Choroid plexus epithelial cell (primary cell): ENCODE data around the gene TNNT1.

Source experiments
- DNase-seq: peaks from one replicate; pipeline ENCODE4 v3.0.0-alpha.2; 2010; ENCODE audit warnings: low read depth
- H3K4me3 ChIP-seq: 2 replicates; pipeline ENCODE4 v1.5.1; 2011; ENCODE audit warnings: low read depth, mild to moderate bottlenecking, control low read depth, low read length, moderate library complexity
- CTCF ChIP-seq: conservative IDR thresholded peaks from 2 replicates; pipeline ENCODE4 v1.5.1; 2011; ENCODE audit warnings: low read depth, mild to moderate bottlenecking, control low read depth, inconsistent platforms, low read length, moderate library complexity

The TNNT1 gene

DNA sequence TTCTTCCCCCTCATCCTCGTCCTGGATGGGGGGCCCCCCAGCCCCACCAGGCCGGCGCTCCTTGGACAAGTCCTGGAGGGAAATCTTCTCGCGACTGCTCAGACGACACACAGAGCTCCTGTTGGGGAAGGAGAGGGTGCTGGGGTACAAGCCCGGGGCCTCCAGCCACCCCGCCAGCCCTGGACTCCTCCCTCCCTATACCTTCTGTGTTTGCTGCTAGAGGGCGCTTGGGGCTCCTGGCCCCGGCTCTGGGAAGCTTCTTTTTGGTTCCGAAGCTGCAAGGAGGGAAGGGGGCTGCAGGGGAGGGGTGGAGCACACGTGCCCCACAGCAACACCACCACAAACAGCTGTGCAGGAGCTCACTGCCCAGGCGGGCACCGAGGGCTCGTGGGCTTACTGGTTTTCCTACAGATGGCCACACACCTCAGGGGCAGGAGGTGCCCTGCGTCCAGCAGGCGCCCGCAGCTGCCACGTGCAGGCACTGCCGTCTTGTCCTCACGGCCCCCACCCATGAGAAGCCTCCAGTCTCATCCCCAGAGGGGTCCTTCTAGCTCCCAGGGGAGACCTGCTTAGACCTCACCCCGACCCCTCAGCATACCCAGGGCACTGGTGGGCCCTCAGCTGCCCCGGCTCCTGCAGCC, 52.8 kb downstream of the TNNT1 start:
- TF ChIP-seq CTCF = no peak
- DNase-seq = no peak
- H3K4me3 ChIP-seq = no peak overlapping the region

DNA sequence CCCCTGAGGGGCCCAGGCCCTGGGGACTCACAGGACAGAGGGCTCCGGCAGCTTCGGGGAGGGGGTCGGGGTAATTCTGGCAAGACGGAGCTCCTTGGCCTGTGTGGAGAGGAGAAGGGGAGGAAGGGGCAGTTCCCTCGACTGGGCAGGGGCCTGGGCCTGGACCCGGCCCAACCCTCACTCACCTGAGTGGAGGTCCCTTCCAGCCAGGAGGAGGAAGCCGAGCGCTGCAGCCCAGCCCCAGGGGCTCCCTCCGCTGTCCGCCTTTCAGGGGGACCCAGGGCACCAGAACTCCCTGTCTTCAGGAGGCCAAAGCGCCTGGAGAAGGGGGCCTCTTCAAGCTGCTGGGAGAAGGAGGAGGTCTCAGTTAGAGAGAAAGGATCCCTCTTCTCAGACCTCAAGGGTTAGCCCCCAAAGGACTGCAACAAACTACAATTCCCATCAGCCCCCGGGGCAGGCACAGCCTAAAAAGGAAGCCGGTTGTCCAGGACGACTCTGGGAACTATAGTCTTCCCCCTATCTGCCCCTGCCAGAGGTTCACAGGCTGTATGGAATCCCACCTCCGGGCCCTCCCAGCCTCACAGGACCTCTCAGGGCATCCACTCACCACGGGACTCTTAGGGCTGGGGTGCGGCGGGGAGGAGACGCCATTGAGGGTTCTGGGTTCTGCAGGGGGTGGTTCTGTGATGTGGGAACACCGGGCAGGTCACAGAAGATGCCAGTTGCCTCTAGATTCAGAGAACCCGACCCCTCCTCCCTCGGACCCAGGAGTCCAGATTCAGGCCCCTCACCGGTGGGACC, 53.5 kb downstream of the TNNT1 start:
- TF ChIP-seq CTCF = no peak
- no peak for DNase-seq
- no peak overlapping the region for H3K4me3 ChIP-seq

DNA sequence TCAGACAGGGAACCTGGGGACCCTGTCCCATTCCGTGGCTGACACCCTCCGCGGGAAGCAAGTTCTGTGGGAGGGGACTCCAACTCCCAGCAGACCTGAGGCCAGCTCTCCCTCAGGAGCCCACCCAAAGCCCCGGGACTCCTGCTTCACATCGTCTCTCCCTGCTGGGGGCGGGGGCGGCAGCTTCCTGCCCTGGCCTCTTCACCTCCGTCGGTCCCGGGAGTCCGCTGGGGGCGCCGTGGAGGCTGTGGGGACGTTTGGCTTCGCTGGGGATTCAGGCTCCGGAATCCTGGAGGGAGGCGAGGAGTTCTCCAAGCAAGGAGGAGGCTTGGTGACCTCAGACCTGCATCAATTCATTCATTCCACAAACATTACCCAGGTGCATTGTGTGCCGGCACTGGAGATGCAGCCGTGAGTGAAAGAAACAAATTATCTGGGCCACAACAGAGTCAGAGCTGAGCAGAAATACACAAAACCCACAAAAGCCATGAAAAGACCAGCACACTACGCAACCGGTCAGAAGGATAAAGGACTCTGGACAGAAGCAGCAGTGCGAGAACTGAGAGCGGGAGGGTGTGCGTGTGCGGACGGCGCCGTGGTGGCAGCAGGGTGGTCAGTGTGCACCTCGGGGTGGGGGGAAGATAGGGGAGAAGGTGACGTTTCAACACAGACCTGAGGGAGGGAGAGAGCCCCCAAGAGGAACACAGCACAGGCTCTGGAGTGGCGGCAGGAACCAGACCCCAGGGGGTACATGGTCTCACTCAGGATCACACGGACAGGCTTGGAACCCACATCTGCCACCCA, 54.3 kb downstream of the TNNT1 start:
- H3K4me3 ChIP-seq = no peak overlapping the region
- no peak for TF ChIP-seq CTCF
- no peak for DNase-seq

DNA sequence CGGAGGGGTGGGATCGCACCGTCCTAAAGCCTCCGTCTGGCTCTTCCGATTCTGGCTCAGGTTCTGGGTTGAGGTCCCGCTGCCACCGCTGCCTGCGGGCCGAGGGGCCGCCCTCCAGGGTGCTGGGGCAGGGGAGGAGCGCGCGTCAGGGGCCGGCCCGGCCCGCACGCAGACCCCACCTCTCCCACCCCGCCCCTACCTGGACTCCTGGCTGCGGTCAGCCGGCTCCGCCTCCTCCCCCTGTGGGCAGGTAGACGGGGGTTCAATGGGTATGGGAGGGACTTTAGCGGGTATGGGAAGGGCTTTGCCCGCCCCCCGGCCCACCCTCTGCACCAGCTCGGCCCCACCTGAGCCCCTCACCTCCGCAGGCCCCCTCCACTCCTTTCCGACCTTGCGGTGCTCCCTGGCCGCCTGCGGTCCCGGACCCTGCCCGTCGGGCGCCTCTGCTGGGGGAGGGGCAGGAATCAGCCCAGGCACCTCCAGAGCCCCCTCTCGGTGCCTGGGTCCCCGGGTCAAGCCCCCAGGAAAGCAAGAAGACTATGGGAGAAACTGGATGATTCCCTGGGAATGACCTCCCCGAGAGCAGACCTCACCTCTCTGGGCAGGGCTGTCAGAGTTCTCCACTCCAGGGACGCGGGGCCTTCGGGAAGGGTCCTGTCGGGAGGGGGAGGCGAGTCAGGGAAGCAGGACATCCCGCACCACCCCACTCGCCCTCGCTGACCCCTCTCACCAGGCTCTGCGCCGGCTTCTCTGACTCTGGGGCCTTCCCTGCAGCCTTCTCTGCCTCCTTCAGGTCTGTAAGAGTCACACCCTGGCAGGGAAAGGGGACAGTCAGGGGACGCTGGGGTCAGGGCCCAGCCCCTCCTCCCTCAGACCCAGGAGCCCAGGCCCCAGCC, 56.3 kb downstream of the TNNT1 start:
- DNase-seq = no peak
- TF ChIP-seq CTCF = no peak
- no peak overlapping the region for H3K4me3 ChIP-seq

- H3K4me3 ChIP-seq = no peak overlapping the region
- TF ChIP-seq CTCF = no peak
- no peak for DNase-seq
These were observed 57.1 kb downstream of the TNNT1 start for GRCh38 chr19:55091955-55092354.

- no peak for TF ChIP-seq CTCF
- no peak for DNase-seq
- no peak overlapping the region for H3K4me3 ChIP-seq
These were observed 57.7 kb downstream of the TNNT1 start for GRCh38 chr19:55091126-55091910.
